CD4-positive, alpha-beta T cell (primary cell): ENCODE data around the gene DDC. TPM values are rescaled to one million over a fixed set of nuclear protein-coding genes. Genes with fewer than 3 reads are reported as not detected.
"Not testable (repeated sequence)": the region's sequence is repeated elsewhere in the genome, so short reads cannot be mapped to it uniquely, and the experiment has no call there.

Experiments
- ATAC-seq: fragments of 200-7000 bp; cut with Tn5 transposase; one replicate; pipeline ENCODE4 v1.10.0; 2022; ENCODE audit warnings: mild to moderate bottlenecking; ENCODE audit not compliant: poor library complexity
- CTCF ChIA-PET: fragments of 350-600 bp; sonication (Branson Sonifier 250); formaldehyde crosslinking; loops from one replicate; lab custom pipeline; 2021; ENCODE audit warnings: antibody characterized with exemption, inconsistent platforms; lab: Charles Lee
- POLR2A ChIA-PET: fragments of 350-600 bp; sonication (Branson Sonifier 250); formaldehyde crosslinking; loops from one replicate; lab custom pipeline; 2021; ENCODE audit warnings: antibody characterized with exemption, inconsistent platforms; lab: Charles Lee
- DNase-seq, 14 experiments: peaks; one replicate each; pipeline ENCODE4 v3.0.0-alpha.2; 2013 to 2020; ENCODE audit warnings: mixed read lengths in 2 of 14
- H3K27ac ChIP-seq, 2 donors: one replicate each; pipeline versions ENCODE4 v1.5.1 to v1.7.0; 2013; ENCODE audit warnings: low read length in 2 of 2, low read depth in 1 of 2, mild to moderate bottlenecking in 1 of 2
- H3K27me3 ChIP-seq, 2 experiments: 1 replicate in 1 of 2; 2 replicates in 1 of 2; pipeline versions ENCODE4 v1.6.1 to v1.7.0; 2013; ENCODE audit warnings: low read length in 2 of 2, control low read depth in 1 of 2, mild to moderate bottlenecking in 1 of 2, moderate library complexity in 1 of 2; ENCODE audit not compliant: insufficient read depth in 2 of 2, control insufficient read depth in 1 of 2
- H3K36me3 ChIP-seq: one replicate; pipeline ENCODE4 v1.6.1; 2013; ENCODE audit warnings: low read length, control low read depth; ENCODE audit not compliant: insufficient read depth
- H3K4me1 ChIP-seq: one replicate; pipeline ENCODE4 v1.6.1; 2013; ENCODE audit warnings: low read length, control low read depth; ENCODE audit not compliant: insufficient read depth
- H3K4me3 ChIP-seq: one replicate; pipeline ENCODE4 v1.5.1; 2013; ENCODE audit warnings: mild to moderate bottlenecking, low read length, moderate library complexity
- H3K9me3 ChIP-seq, 2 experiments: 1 replicate in 1 of 2; 2 replicates in 1 of 2; pipeline versions ENCODE4 v1.6.1 to v1.7.0; 2013; ENCODE audit warnings: low read length in 2 of 2, mild to moderate bottlenecking in 2 of 2, control low read depth in 1 of 2, moderate library complexity in 1 of 2; ENCODE audit not compliant: control insufficient read depth in 1 of 2, insufficient read depth in 1 of 2
- H3K27ac Mint-ChIP-seq: one replicate; pipeline ENCODE4 v1.8.0; 2020; ENCODE audit warnings: mixed read lengths
- H3K27me3 Mint-ChIP-seq: one replicate; pipeline ENCODE4 v1.8.0; 2021; ENCODE audit warnings: mixed read lengths
- H3K36me3 Mint-ChIP-seq: one replicate; pipeline ENCODE4 v1.8.0; 2021; ENCODE audit warnings: low read depth, mixed read lengths
- H3K4me1 Mint-ChIP-seq: one replicate; pipeline ENCODE4 v1.8.0; 2021; ENCODE audit warnings: low read depth, mixed read lengths
- H3K4me3 Mint-ChIP-seq: one replicate; pipeline ENCODE4 v1.8.0; 2020; ENCODE audit warnings: mild to moderate bottlenecking, mixed read lengths
- H3K9me3 Mint-ChIP-seq: one replicate; pipeline ENCODE4 v1.8.0; 2020; ENCODE audit warnings: mixed read lengths
- CTCF ChIP-seq: fragments of 200-600 bp; IDR thresholded peaks from one replicate; pipeline ENCODE4 v1.8.0; 2022; ENCODE audit warnings: antibody characterized with exemption, mild to moderate bottlenecking
- intact Hi-C, 2 experiments: fragments of 100-400 bp; cut with DNase I in 1 of 2; cut with micrococcal nuclease in 1 of 2; formaldehyde crosslinking; loops; one replicate each; pipeline versions ENCODE4 v1.15.1 to v1.9.0; 2023 to 2025; cut with DNase I, micrococcal nuclease
- total RNA-seq, 174 experiments: library from RNA in 2 of 174; stranded (reverse) in 2 of 174; gene quantifications; one replicate each; pipeline ENCODE4 v1.2.3 and lab custom pipeline; 2021 to 2026

The DDC gene
- total RNA-seq, 2 experiments from 2014 or later, result not detected

- Mint-ChIP-seq H3K36me3 (no peaks in the 10 kb centered on the region), H3K27me3 (peaks cover 24% of the 10 kb centered on the region), H3K9me3 (peaks cover 10% of the 10 kb centered on the region), H3K4me3 (no peak overlapping the region), H3K27ac (no peak overlapping the region), H3K4me1 (no peaks in the 10 kb centered on the region)
- intact Hi-C loops, result no loop called here
- no peak for DNase-seq
- Histone ChIP-seq H3K27ac (no peak overlapping the region), H3K4me1 (no peaks in the 10 kb centered on the region), H3K4me3 (no peak overlapping the region), H3K27me3 (peaks cover 0 to 3% of the 10 kb centered on the region in 2 experiments), H3K36me3 (no peaks in the 10 kb centered on the region), H3K9me3 (peaks cover 19 to 20% of the 10 kb centered on the region in 2 experiments)
- ATAC-seq, result no peak
- CTCF ChIA-PET, result no interaction called here
- TF ChIP-seq CTCF, result no peak
- POLR2A ChIA-PET, result no interaction called here
Measured at GRCh38 chr7:50580057-50580456, 14.9 kb upstream of the DDC start.

GRCh38 chr7:50578105-50578504, 12.9 kb upstream of the DDC start:
- H3K27ac Mint-ChIP-seq, H3K4me1 ChIP-seq, H3K4me1 Mint-ChIP-seq, H3K36me3 Mint-ChIP-seq, H3K4me3 ChIP-seq, POLR2A ChIA-PET, H3K9me3 ChIP-seq, intact Hi-C loops, H3K9me3 Mint-ChIP-seq, DNase-seq, CTCF ChIA-PET, H3K27me3 ChIP-seq, H3K4me3 Mint-ChIP-seq, ATAC-seq, H3K36me3 ChIP-seq, H3K27ac ChIP-seq: not testable (repeated sequence)
- peaks cover 24% of the 10 kb centered on the region for H3K27me3 Mint-ChIP-seq

GRCh38 chr7:50577569-50577968, 12.4 kb upstream of the DDC start:
- CTCF ChIA-PET, result no interaction called here
- ATAC-seq, result no peak
- Mint-ChIP-seq H3K27ac (no peak overlapping the region), H3K4me3 (no peak overlapping the region), H3K9me3 (peaks cover 6% of the 10 kb centered on the region), H3K27me3 (peaks cover 24% of the 10 kb centered on the region), H3K4me1 (no peaks in the 10 kb centered on the region), H3K36me3 (no peaks in the 10 kb centered on the region)
- no peak for TF ChIP-seq CTCF
- POLR2A ChIA-PET, result no interaction called here
- Histone ChIP-seq H3K27me3 (peaks cover 0 to 3% of the 10 kb centered on the region in 2 experiments), H3K27ac (no peak overlapping the region), H3K36me3 (no peaks in the 10 kb centered on the region), H3K4me3 (no peak overlapping the region), H3K4me1 (no peaks in the 10 kb centered on the region), H3K9me3 (peaks cover 3 to 4% of the 10 kb centered on the region in 2 experiments)
- DNase-seq, result no peak
- intact Hi-C loops, result no loop called here

GRCh38 chr7:50576388-50576787, 11.2 kb upstream of the DDC start:
- H3K4me1 ChIP-seq, H3K36me3 ChIP-seq, intact Hi-C loops, H3K4me3 ChIP-seq, H3K4me3 Mint-ChIP-seq, H3K27ac ChIP-seq, CTCF ChIA-PET, ATAC-seq, H3K27ac Mint-ChIP-seq, H3K36me3 Mint-ChIP-seq, POLR2A ChIA-PET, H3K9me3 Mint-ChIP-seq, H3K4me1 Mint-ChIP-seq, H3K9me3 ChIP-seq, H3K27me3 ChIP-seq: not testable (repeated sequence)
- DNase-seq, result peak in 1 of 14 experiments; percentile 17
- H3K27me3 Mint-ChIP-seq, result peaks cover 20% of the 10 kb centered on the region
